Heart left ventricle (tissue), 16 donors: Measurements from ENCODE around the gene TENT5C. TPM values are rescaled to one million over a fixed set of nuclear protein-coding genes. Genes with fewer than 3 reads are reported as not detected.

ENCODE experiments used
- ATAC-seq, 4 donors: fragments of 200-7000 bp; cut with Tn5 transposase; one replicate each; pipeline ENCODE4 v1.9.1; 2020 to 2022; ENCODE audit warnings: moderate library complexity in 4 of 4, mild to moderate bottlenecking in 3 of 4, moderate number of reproducible peaks in 1 of 4
- DNase-seq, 5 donors: peaks; one replicate each; pipeline ENCODE4 v3.0.0-alpha.2; 2020
- H3K27ac ChIP-seq, 12 donors: fragments of 200-600 bp; sonication (generic) in 4 of 12; one replicate each; pipeline versions ENCODE4 v1.5.0 to v1.8.0; 2016 to 2022; ENCODE audit warnings: mild to moderate bottlenecking in 2 of 12
- H3K27me3 ChIP-seq, 9 donors: fragments of 200-600 bp; sonication (generic) in 2 of 9; one replicate each; pipeline versions ENCODE4 v1.5.1 to v1.8.0; 2016 to 2022; ENCODE audit warnings: mild to moderate bottlenecking in 3 of 9
- H3K36me3 ChIP-seq, 9 donors: fragments of 200-600 bp; sonication (generic) in 2 of 9; one replicate each; pipeline versions ENCODE4 v1.5.0 to v1.8.0; 2018 to 2022; ENCODE audit warnings: mild to moderate bottlenecking in 2 of 9
- H3K4me1 ChIP-seq, 12 donors: fragments of 200-600 bp; sonication (generic) in 4 of 12; one replicate each; pipeline versions ENCODE4 v1.5.0 to v1.8.0; 2016 to 2022; ENCODE audit warnings: mild to moderate bottlenecking in 3 of 12
- H3K4me3 ChIP-seq, 12 donors: fragments of 200-600 bp; sonication (generic) in 4 of 12; one replicate each; pipeline versions ENCODE4 v1.5.0 to v1.8.0; 2017 to 2022; ENCODE audit warnings: mild to moderate bottlenecking in 9 of 12, moderate library complexity in 4 of 12
- H3K9me3 ChIP-seq, 12 donors: fragments of 200-600 bp; sonication (generic) in 4 of 12; one replicate each; pipeline versions ENCODE4 v1.5.0 to v1.8.0; 2016 to 2022; ENCODE audit warnings: mild to moderate bottlenecking in 1 of 12
- CTCF ChIP-seq, 12 donors: fragments of 200-600 bp; sonication (generic) in 4 of 12; IDR thresholded peaks; one replicate each; pipeline versions ENCODE4 v1.5.0 to v1.8.0; 2018 to 2022; ENCODE audit warnings: antibody characterized with exemption in 12 of 12, mild to moderate bottlenecking in 5 of 12
- POLR2A ChIP-seq, 2 donors: fragments of 450-650 bp; IDR thresholded peaks; one replicate each; pipeline ENCODE4 v1.6.1; 2017; ENCODE audit warnings: antibody characterized with exemption in 2 of 2, mild to moderate bottlenecking in 2 of 2, moderate library complexity in 2 of 2
- WGBS, 4 donors: extraction: QIAGEN DNeasy Blood & Tissue Kit in 2 of 4; methylation state at CpG; one replicate each; pipeline versions ENCODE4 v1.1.5 to v1.1.7; 2013 to 2018; 5-methylcytosine and 5-hydroxymethylcytosine counted together
- intact Hi-C, 10 donors: fragments of 100-400 bp; cut with DNase I; formaldehyde crosslinking; loops; one replicate each; pipeline versions ENCODE4 v1.11.1 to v1.14.2; 2022
- polyA plus RNA-seq, 2 donors: library from polyadenylated mRNA; stranded (reverse); fragments of 200-250 nt; gene quantifications; one replicate each; pipeline ENCODE4 v1.2.3, GENCODE V29; 2013
- total RNA-seq, 9 donors: library from RNA; depleted of rRNA in 2 of 9; stranded (reverse); fragments of >200 nt in 2 of 9; fragmentation: NEBNext Ultra II Directional in 3 of 9; extraction: Animal tissue kit (Norgen Biotek cat#: 25700) in 3 of 9; gene quantifications; one replicate each; pipeline versions ENCODE4 v1.1.0 to v1.2.4, GENCODE V29; 2016 to 2023
- donor health status: ischemic (EF 13 %, LVEDD 7.1; RV severe dilation, severe dysfunction).
- donor health status: healthy with polysubstance abuse.
- donor health status: DM: no; HTN: yes; CAD: no.
- donor health status: DM: no; HTN: no; CAD: no.
- donor health status: ischemic (EF 25% LVEDD 6.9; RV normal size, moderate dysfunction).
- donor health status: ischemic (EF 25% LVEDD 5.7; RV mildly dilated, moderate dysfunction).
- donor health status: healthy.
- donor health status: DM: yes; HTN: yes; CAD: no.
- donor health status: ischemic (EF 35%, LVEDD 5.7; RV mildly dilated, moderate dysfunction).
- donor health status: nonischemic (EF 11% LVEDD 7.7; RV severe dilation, severe dysfunction).
- donor health status: DM: yes; HTN: yes; CAD: no.
- donor health status: PGD.
- donor health status: ischemic (EF 29% LVEDD 5.4; RV normal size, mild dysfunction).
- donor health status: nonischemic (EF 23%, LVEDD 6.1; RV moderate dilation, normal function).

TENT5C gene
- total and polyA plus RNA-seq, 11 donors: 3.7 to 21.6 (median 14.5) TPM

DNA sequence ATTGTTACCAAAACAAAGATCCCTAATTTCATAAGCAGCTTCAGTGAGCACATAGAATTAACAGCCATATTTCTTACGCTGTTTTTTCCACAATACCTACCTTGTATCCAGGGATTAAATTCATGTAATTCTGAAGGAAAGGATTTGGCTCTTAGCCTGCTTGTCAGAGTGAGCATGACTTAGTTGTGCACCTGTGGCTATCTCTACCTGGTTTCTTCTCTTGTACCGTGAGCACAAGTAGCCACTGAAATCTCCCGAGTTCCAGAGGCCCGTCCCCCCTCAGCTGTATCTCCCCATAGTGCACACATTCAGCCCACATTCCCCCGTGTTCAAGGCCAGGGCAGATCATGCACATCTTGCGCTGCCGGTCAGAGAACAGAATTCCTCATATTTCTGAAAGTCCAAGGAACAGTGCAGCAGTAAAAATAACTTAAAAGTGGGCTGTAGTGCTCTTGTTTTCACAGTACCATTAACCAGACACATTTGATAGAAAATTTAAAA lies 2.3 kb downstream of the TENT5C start:
- DNase-seq: no peak
- no peak for TF ChIP-seq CTCF (IDR thresholded peaks at IDR 0.05)
- no peak for ATAC-seq
- Histone ChIP-seq H3K4me1 (peaks cover 0 to 66% (median 39%) of the 10 kb centered on the region in 12 donors), H3K27ac (peak overlapping the region in 4 of 12 donors; percentile 30 to 84 (median 79)), H3K27me3 (no peaks in the 10 kb centered on the region), H3K9me3 (no peaks in the 10 kb centered on the region), H3K4me3 (peak overlapping the region in 8 of 12 donors; percentile 26 to 90 (median 78)), H3K36me3 (no peaks in the 10 kb centered on the region)
- intact Hi-C loops: loop anchor here (2.0 to 10.0 kb wide), 12 partner anchors 59 to 543 kb away; partner anchors contain the start of genes MAN1A2 (in 2 of the 10) and TTF2 (in 1 of the 10)
- WGBS, 4 donors: 66 to 90% (median 81%) methylated on average over 7 of the region's 7 CpGs

DNA sequence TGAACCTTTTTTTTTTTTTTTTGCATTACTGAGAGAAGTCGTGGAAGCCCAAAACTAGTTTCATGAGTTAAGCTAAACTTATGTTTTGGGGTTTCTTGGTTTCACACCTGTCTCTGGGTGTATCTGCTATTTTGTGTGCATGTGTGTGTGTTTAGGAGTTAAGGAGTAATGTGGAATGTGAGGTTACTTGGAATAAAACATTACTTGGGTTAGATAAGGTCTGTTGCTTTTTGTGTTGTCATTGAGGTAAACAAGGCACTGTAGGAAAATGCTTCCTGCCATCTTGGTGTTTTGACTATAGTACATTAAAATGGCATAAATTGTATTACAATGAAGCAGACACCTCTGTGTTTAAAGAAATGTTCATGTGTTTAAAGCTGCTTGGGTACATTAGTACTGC lies 2.9 kb downstream of the TENT5C start:
- 74 to 84% (median 76%) methylated on average over 1 of the region's 1 CpG for WGBS, 4 donors
- Histone ChIP-seq H3K36me3 (no peaks in the 10 kb centered on the region), H3K4me1 (peaks cover 0 to 70% (median 45%) of the 10 kb centered on the region in 12 donors), H3K27me3 (no peaks in the 10 kb centered on the region), H3K9me3 (no peaks in the 10 kb centered on the region), H3K27ac (peak overlapping the region in 7 of 12 donors; percentile 27 to 84 (median 50)), H3K4me3 (peak overlapping the region in 2 of 12 donors; percentile 26 to 90)
- no peak for DNase-seq
- TF ChIP-seq CTCF (IDR thresholded peaks at IDR 0.05): no peak
- intact Hi-C loops: loop anchor here (2.0 to 10.0 kb wide), 12 partner anchors 59 to 544 kb away; partner anchors contain the start of genes MAN1A2 (in 2 of the 10) and TTF2 (in 1 of the 10)
- ATAC-seq: no peak

DNA sequence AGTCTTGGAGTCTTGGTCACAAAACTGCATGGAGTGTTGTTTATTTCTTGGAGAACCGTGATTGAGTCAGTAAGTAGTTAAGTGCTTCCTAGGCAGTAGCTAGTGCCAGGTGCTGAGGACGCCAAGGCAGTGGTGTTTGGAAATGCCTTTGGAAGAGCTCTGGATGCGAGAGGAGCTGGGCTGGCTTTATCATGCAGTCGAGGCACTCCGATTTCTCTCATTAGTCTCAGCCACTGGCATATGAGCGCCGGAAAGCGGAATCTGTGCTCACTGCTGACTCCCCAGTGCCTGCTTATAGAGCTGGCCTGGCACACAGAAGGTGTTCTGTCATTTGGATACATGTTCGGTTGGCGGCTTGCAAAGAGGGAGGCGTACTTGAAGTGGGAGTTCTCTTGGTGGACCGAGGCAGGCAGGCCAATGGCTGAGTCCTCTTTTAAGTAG lies 3.6 kb downstream of the TENT5C start:
- ATAC-seq: peak; percentile 10 to 43 (median 22)
- DNase-seq: peak in 4 of 5 donors; percentile 29 to 81 (median 53)
- H3K27me3 ChIP-seq: no peaks in the 10 kb centered on the region
- H3K4me3 ChIP-seq: peak overlapping the region in 3 of 12 donors; percentile 13 to 28 (median 20)
- H3K36me3 ChIP-seq: no peaks in the 10 kb centered on the region
- no peak for TF ChIP-seq CTCF (IDR thresholded peaks at IDR 0.05)
- no peak for TF ChIP-seq POLR2A (IDR thresholded peaks at IDR 0.05)
- peak overlapping the region in 11 of 12 donors; percentile 27 to 84 (median 50) for H3K27ac ChIP-seq
- 34 to 61% (median 48%) methylated on average over 12 of the region's 12 CpGs for WGBS, 4 donors
- H3K4me1 ChIP-seq: peaks cover 0 to 77% (median 53%) of the 10 kb centered on the region in 12 donors
- intact Hi-C loops: loop anchor here (2.0 to 10.0 kb wide), 12 partner anchors 58 to 545 kb away; partner anchors contain the start of genes MAN1A2 (in 2 of the 10) and TTF2 (in 1 of the 10)
- no peaks in the 10 kb centered on the region for H3K9me3 ChIP-seq

- Histone ChIP-seq H3K9me3 (no peaks in the 10 kb centered on the region), H3K4me1 (peaks cover 0 to 79% (median 52%) of the 10 kb centered on the region in 12 donors), H3K27ac (peak overlapping the region in 11 of 12 donors; percentile 27 to 84 (median 50)), H3K27me3 (no peaks in the 10 kb centered on the region), H3K36me3 (no peaks in the 10 kb centered on the region), H3K4me3 (no peak overlapping the region)
- intact Hi-C loops: loop anchor here in 1 of 10 donors (5.0 kb wide), 1 partner anchor 62 kb away; no protein-coding TSS in a partner anchor
- ATAC-seq (no peak), DNase-seq (no peak)
- WGBS, 4 donors: 78 to 86% (median 80%) methylated on average over 4 of the region's 4 CpGs
- no peak for TF ChIP-seq POLR2A (IDR thresholded peaks at IDR 0.05)
- TF ChIP-seq CTCF (IDR thresholded peaks at IDR 0.05): no peak
These were observed 4.2 kb downstream of the TENT5C start for GRCh38 chr1:117610036-117610435.
